GM23338 (cell line): ENCODE results near the gene RIPOR3. TPM values are rescaled to one million over a fixed set of nuclear protein-coding genes. Genes with fewer than 3 reads are reported as not detected.

ENCODE experiments used
- ATAC-seq: fragments of 200-7000 bp; cut with Tn5 transposase; 3 replicates; pipeline ENCODE4 v1.9.1; 2020
- DNase-seq: peaks from one replicate; pipeline ENCODE4 v3.0.0-alpha.2; 2015; ENCODE audit warnings: low spot score
- H2AFZ ChIP-seq: fragments of 200-600 bp; sonication (generic); 2 replicates; pipeline ENCODE4 v1.8.0; 2016; ENCODE audit warnings: antibody characterized with exemption, mild to moderate bottlenecking, moderate library complexity
- H3F3A ChIP-seq: fragments of 200-600 bp; sonication (generic); replicated peaks from 2 replicates; pipeline ENCODE4 v1.8.0; 2017; ENCODE audit warnings: antibody characterized with exemption, mixed run types, low read depth
- H3K27ac ChIP-seq: fragments of 200-600 bp; sonication (generic); 2 replicates; pipeline ENCODE4 v1.6.1; 2016; ENCODE audit warnings: low read depth
- H3K27me3 ChIP-seq: fragments of 200-600 bp; sonication (generic); 2 replicates; pipeline ENCODE4 v1.8.0; 2016; ENCODE audit warnings: mild to moderate bottlenecking, mixed run types, moderate library complexity; ENCODE audit not compliant: insufficient read depth
- H3K36me3 ChIP-seq: fragments of 200-600 bp; sonication (generic); 2 replicates; pipeline ENCODE4 v1.8.0; 2016; ENCODE audit warnings: mild to moderate bottlenecking; ENCODE audit not compliant: insufficient read depth
- H3K4me1 ChIP-seq: fragments of 200-600 bp; sonication (generic); 2 replicates; pipeline ENCODE4 v1.8.0; 2016; ENCODE audit warnings: mild to moderate bottlenecking, moderate library complexity; ENCODE audit not compliant: insufficient read depth
- H3K4me2 ChIP-seq: fragments of 200-600 bp; sonication (generic); 2 replicates; pipeline ENCODE4 v1.7.1; 2017; ENCODE audit warnings: mixed run types
- H3K4me3 ChIP-seq: fragments of 200-600 bp; sonication (generic); 2 replicates; pipeline ENCODE4 v1.6.1; 2016; ENCODE audit warnings: mixed run types
- H3K79me2 ChIP-seq: fragments of 200-600 bp; sonication (generic); replicated peaks from 2 replicates; pipeline ENCODE4 v1.8.0; 2017; ENCODE audit warnings: mild to moderate bottlenecking; ENCODE audit not compliant: insufficient read depth
- H3K9me2 ChIP-seq: fragments of 200-600 bp; sonication (generic); 2 replicates; pipeline ENCODE4 v1.8.0; 2017; ENCODE audit not compliant: insufficient read depth
- H4K20me1 ChIP-seq: fragments of 200-600 bp; sonication (generic); replicated peaks from 2 replicates; pipeline ENCODE4 v1.8.0; 2017; ENCODE audit warnings: mild to moderate bottlenecking; ENCODE audit not compliant: insufficient read depth
- H3K27ac Mint-ChIP-seq: 2 replicates; pipeline ENCODE4 v1.8.0; 2020; ENCODE audit warnings: inconsistent platforms, mild to moderate bottlenecking, moderate library complexity, mixed read lengths
- H3K27me3 Mint-ChIP-seq: 3 replicates; pipeline ENCODE4 v1.8.0; 2022; ENCODE audit warnings: low read depth, mild to moderate bottlenecking, moderate library complexity, mixed read lengths, inconsistent platforms; ENCODE audit not compliant: insufficient read depth, poor library complexity
- H3K36me3 Mint-ChIP-seq: 3 replicates; pipeline ENCODE4 v1.8.0; 2021; ENCODE audit warnings: low read depth, mild to moderate bottlenecking, inconsistent platforms, moderate library complexity, mixed read lengths
- H3K4me1 Mint-ChIP-seq: 3 replicates; pipeline ENCODE4 v1.8.0; 2020; ENCODE audit warnings: mild to moderate bottlenecking, inconsistent platforms, mixed read lengths
- H3K4me3 Mint-ChIP-seq: 3 replicates; pipeline ENCODE4 v1.8.0; 2021; ENCODE audit warnings: moderate library complexity, mild to moderate bottlenecking, inconsistent platforms, mixed read lengths
- H3K9me3 Mint-ChIP-seq: 3 replicates; pipeline ENCODE4 v1.8.0; 2020; ENCODE audit warnings: moderate library complexity, mild to moderate bottlenecking, inconsistent platforms, mixed read lengths
- CREB1 ChIP-seq: fragments of 250-450 bp; sonication (Bioruptor Pico); IDR thresholded peaks from 2 replicates; pipeline ENCODE4 v1.5.0; 2020; ENCODE audit warnings: low read depth, mild to moderate bottlenecking, moderate library complexity
- CTCF ChIP-seq, 2 experiments: fragments of 200-600 bp in 1 of 2; sonication (generic) in 1 of 2; conservative IDR thresholded peaks; 2 replicates each; pipeline versions ENCODE4 v1.5.1 to v1.6.1; 2016 to 2017; ENCODE audit warnings: antibody characterized with exemption in 2 of 2, low read depth in 2 of 2, mild to moderate bottlenecking in 2 of 2, moderate library complexity in 1 of 2
- ETS1 ChIP-seq: IDR thresholded peaks from 2 replicates; pipeline ENCODE4 v1.6.1; 2016; ENCODE audit warnings: antibody characterized with exemption
- EZH2 ChIP-seq: fragments of 200-600 bp; sonication (generic); IDR thresholded peaks from one replicate; pipeline ENCODE4 v1.8.0; 2017; ENCODE audit warnings: antibody characterized with exemption, mild to moderate bottlenecking, low read depth; ENCODE audit not compliant: unreplicated experiment
- EZH2phosphoT487 ChIP-seq: fragments of 200-600 bp; sonication (generic); IDR thresholded peaks from one replicate; pipeline ENCODE4 v1.8.1; 2018; ENCODE audit warnings: antibody characterized with exemption; ENCODE audit not compliant: unreplicated experiment
- JUNB ChIP-seq: IDR thresholded peaks from one replicate; pipeline ENCODE4 v1.6.1; 2016; ENCODE audit warnings: antibody characterized with exemption; ENCODE audit not compliant: unreplicated experiment
- NANOG ChIP-seq: IDR thresholded peaks from 2 replicates; pipeline ENCODE4 v1.6.1; 2016; ENCODE audit warnings: antibody characterized with exemption, borderline replicate concordance
- POLR2AphosphoS5 ChIP-seq: IDR thresholded peaks from 2 replicates; pipeline ENCODE4 v1.6.1; 2016; ENCODE audit warnings: antibody characterized with exemption, low read depth
- REST ChIP-seq: IDR thresholded peaks from one replicate; pipeline ENCODE4 v1.6.1; 2018; ENCODE audit warnings: antibody characterized with exemption; ENCODE audit not compliant: unreplicated experiment
- ZNF114 ChIP-seq: fragments of 250-450 bp; sonication (Bioruptor Pico); IDR thresholded peaks from 2 replicates; pipeline ENCODE4 v1.5.0; 2020; ENCODE audit warnings: mild to moderate bottlenecking, moderate library complexity
- ZNF331 ChIP-seq: fragments of 250-450 bp; sonication (Bioruptor Pico); IDR thresholded peaks from 2 replicates; pipeline ENCODE4 v1.5.0; 2020; ENCODE audit warnings: low read depth, mild to moderate bottlenecking, moderate library complexity
- ZNF462 ChIP-seq: fragments of 250-450 bp; sonication (Bioruptor Pico); IDR thresholded peaks from 2 replicates; pipeline ENCODE4 v1.5.0; 2020; ENCODE audit warnings: mild to moderate bottlenecking, moderate library complexity
- polyA plus RNA-seq: library from polyadenylated mRNA; unstranded; fragments of >200 nt; fragmentation: Nextera tagmentation; extraction: Ambion mirVana; gene quantifications from 2 replicates; pipeline ENCODE4 v1.2.1, GENCODE V29; 2016
- total RNA-seq: library from RNA; depleted of rRNA; stranded (reverse); fragments of >200 nt; shearing (Covaris generic); gene quantifications from 2 replicates; pipeline ENCODE4 v1.2.3, GENCODE V29; 2014

Gene RIPOR3
- total and polyA plus RNA-seq, 2 experiments from 2014 or later: 4.9 to 6.3 TPM

DNA sequence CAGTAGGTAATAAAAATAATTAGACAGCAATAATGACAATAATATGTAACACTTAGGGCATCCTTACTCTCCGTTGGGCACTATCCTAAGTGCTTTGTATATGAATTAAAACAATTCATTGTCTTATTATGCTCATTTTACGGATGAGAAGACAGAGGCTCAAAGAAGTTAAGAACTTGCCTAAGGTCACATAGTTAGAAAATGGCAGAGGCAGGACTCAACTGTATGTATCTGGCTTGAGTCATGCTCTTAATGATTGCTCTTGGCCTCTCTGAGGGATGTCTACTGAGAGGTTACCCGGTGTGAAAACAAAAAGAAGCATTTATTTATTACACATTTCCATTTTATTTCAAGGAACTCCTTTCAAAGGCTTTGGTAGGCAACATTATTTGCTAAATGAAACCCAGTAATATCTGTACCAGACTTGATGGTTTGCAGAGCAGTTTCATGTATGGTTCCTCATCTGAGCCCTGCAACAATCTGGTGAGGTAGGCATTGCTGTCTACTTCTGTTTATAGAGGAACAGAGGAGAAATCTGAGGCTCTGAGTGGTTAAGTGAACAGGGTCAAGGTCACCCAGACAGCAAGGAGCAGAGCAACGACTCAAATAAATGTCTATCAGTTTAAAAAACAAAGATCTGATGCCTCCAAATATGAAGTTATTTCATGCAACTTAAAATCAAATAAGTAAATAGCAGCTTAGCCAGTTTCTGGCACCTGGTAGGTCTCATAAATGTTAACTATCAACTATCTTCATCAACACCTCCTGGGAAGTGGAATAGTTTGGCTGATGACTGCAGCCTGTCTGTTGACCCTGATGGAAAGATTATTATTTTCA lies 35.8 kb upstream of the RIPOR3 start (continued):
- TF ChIP-seq ZNF462 (CRISPR knock-in tag): no peak
- TF ChIP-seq NANOG: no peak

DNA sequence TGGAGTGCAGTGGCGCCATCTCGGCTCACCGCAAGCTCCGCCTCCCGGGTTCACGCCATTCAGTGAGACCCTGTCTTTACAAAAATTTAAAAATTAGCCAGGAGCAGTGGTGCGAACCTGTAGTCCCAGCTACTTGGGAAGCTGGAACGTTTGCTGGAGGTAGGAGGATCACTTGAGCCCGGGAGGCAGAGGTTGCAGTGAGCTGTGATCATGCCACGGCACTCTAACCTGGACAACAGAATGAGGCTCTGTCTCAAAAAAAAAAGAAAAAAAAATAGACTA lies 34.3 kb upstream of the RIPOR3 start:
- H2AFZ ChIP-seq: peak overlapping the region; percentile 98
- no peak for DNase-seq
- no peak overlapping the region for H3K27ac ChIP-seq
- Mint-ChIP-seq H3K4me1 (peaks cover 17% of the 10 kb centered on the region), H3K27ac (no peak overlapping the region), H3K36me3 (no peaks in the 10 kb centered on the region; the same call in 2 of the 3 replicates), H3K4me3 (no peak overlapping the region), H3K27me3 (peaks cover 9% of the 10 kb centered on the region), H3K9me3 (no peaks in the 10 kb centered on the region)
- peaks cover 31% of the 10 kb centered on the region for H3K4me1 ChIP-seq
- H3F3A ChIP-seq: peaks cover 11% of the 10 kb centered on the region; the same call in 1 of the 2 replicates
- H3K4me2 ChIP-seq: 0 out of 2 replicates have a peak overlapping the region, but pooled peaks have one; percentile 70
- H3K36me3 ChIP-seq: no peaks in the 10 kb centered on the region
- no peaks in the 10 kb centered on the region for H3K9me2 ChIP-seq
- no peaks in the 10 kb centered on the region for H4K20me1 ChIP-seq
- H3K27me3 ChIP-seq: no peaks in the 10 kb centered on the region
- no peak overlapping the region for H3K4me3 ChIP-seq
- no peak for ATAC-seq
- H3K79me2 ChIP-seq: no peaks in the 10 kb centered on the region
- TF ChIP-seq EZH2phosphoT487 (no peak), CTCF (conservative IDR thresholded peaks at IDR 0.05; ENCODE audit: low read depth in 2 of 2) (no peak), EZH2 (no peak), POLR2AphosphoS5 (no peak), REST (no peak), ZNF114 (CRISPR knock-in tag) (no peak), JUNB (no peak), ZNF331 (CRISPR knock-in tag) (no peak), ETS1 (no peak), CREB1 (CRISPR knock-in tag) (no peak)
